Activated gamma-delta T cell treated with anti-CD3 and anti-CD28 coated beads, Interleukin-2, amount 50 U/mL, for 16 hours (primary cell): ENCODE results near the gene BRD7.

Experiments used
- DNase-seq: peaks from one replicate; pipeline ENCODE4 v3.0.0-alpha.2; 2020; ENCODE audit warnings: low read depth

Gene BRD7

GRCh38 chr16:50368410-50369132 lies at the start of gene BRD7:
BRD7 (minus strand) TSS chr16:50368988; CDS start chr16:50368774, 214 bp downstream.
- DNase-seq, result peak; percentile 63

GRCh38 chr16:50416388-50416787 lies 47.6 kb upstream of the BRD7 start:
- DNase-seq, result no peak

- no peak for DNase-seq
Measured at GRCh38 chr16:50414152-50414551, 45.4 kb upstream of the BRD7 start.

DNA sequence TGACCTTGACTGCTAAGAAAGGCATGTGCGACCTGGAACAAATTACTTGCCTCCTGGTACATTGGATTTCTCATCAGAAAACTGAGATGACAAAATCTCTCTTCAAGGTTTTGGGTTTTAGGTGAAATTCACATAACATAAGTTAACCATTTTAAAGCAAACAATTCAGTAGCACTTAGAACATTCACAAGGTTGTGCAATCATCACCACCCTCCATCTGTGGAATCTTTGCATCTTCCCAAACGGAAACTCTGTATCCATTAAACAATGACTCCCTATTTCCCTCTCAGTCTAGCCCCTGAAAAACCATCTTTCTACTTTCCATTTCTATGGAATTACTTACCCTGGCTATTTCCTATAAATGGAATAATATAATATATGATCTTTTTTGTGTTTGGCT lies 42.2 kb upstream of the BRD7 start:
- no peak for DNase-seq

DNA sequence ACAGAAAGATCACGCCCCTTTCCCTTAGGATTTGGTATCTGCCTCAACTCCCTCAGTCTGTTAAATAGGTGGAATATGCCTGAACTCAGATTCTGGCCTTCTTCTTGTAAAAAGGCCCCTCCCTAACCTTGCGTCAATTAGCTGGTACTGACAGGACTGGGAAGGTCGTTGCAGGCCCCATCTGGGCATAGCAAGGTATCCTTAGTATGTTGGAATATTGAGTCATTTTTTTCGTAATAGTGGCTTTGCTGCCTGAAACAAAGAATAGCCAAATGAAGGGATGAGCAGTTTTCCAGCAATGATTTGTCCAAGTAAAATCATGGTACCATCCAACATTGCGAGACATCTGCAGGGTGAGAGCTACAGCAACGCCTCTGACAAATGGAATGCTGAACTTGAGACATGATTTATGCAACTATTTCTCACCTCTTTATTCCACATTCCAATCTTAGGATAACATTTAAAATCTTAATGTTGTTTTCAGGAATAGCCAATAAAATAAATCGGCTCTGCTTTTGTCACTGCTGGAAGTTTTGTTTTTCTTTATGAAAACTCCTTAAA lies 39.3 kb upstream of the BRD7 start:
- no peak for DNase-seq

- DNase-seq, result no peak
Measured at GRCh38 chr16:50407351-50407750, 38.6 kb upstream of the BRD7 start.

- no peak for DNase-seq
Measured at GRCh38 chr16:50403491-50403890, 34.7 kb upstream of the BRD7 start.

DNA sequence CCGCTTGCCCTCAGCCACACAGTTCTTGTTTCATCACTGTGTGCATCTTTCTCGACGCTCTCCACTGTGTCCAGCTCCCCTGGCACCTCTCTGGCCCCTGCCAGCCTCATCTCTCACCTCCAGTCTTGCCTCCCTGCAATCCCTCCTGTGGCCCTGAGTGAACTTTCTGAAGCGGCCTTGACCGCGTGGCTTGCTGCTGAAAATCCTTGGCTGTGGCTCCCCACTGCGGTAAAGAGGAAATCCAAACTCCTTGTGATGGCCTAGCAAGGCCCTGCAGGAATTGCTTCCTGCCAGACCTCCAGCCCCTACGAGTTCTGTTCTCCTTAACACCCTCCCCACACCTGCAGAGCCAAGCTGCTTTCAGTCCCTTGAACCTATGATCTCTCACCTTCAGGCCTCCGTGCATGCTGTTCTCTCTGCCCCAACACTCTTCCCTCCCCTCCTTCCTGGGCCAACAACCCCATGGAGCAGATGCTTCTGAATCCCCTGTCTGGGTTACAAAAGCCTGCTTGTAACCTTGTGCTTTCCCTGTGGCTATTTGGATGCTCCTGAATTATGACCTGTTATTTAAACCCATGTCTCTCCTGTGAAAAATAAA lies 33.6 kb upstream of the BRD7 start:
- no peak for DNase-seq

- DNase-seq, result no peak
Measured at GRCh38 chr16:50401355-50401754, 32.6 kb upstream of the BRD7 start.

GRCh38 chr16:50400967-50401348 lies 32.2 kb upstream of the BRD7 start:
- DNase-seq, result no peak

DNA sequence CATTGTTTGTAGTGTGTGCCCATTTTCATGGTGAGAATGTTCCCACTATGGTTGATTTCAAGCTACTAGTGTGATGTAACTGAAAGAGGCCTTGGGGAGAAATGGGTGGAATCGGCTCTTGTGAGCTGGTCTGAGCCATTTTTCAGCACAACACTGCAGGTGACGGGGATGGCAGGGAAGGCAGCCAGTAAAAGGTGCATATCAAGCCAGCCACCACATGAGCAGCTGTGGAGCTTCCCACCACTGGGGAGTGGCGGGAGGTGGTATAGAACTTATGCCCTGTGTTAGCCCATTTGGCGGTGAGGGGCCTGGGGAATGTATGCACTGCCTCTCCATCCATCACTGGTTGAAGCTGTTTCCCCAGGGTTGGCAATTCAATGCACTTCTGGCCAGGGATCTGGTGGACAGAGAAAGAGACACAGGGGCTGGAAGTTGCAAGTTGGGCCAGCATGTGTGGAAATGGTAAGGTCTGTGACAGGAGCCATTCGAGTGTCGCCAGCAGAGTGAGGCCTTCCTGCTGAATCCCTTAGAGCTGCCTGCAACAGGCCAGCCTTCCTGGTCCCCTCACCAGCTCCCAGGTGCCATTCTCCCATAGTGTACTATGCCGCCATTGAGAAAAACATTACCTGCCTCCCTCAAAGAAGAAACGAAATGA lies 31.7 kb upstream of the BRD7 start:
- no peak for DNase-seq

DNA sequence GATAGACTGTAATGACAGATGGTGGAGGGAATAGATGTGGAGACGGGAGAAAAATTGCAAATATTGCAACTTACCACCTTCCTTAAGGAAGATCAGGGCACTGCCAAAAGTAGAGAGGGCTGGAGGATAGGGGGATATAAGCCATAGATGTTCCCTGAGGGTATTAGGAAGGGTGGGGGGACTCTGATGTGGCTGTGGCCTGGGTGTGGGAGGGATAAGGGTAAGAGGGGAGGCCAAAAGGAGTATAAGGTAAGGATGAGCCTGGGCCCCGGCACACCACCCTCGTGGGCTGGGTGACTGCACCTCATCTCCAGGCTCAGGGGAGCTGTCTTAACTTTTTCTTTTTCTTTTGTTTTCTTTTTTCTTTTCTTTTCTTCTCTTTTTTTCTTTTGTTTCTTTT lies 30.6 kb upstream of the BRD7 start:
- no peak for DNase-seq

DNA sequence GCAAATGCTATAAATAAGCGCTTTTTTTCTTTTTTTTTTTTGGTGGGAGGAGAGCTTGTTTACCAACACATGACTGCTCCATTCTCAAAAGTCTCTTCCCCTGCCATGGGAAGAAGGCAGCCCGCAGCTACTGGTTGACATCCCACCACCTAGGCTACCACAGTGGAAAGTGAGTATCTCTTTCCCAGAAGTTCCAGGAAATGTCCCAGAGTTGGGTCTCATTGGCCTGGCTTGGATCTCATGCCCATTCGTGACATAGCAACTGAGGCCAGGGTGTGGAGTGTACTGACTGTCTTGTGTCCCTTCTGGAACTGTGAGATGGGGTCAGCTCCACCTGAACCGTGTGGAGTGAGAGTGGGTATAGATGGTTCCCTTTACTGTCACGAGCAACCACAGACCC lies 29.5 kb upstream of the BRD7 start:
- no peak for DNase-seq

- DNase-seq, result no peak
Measured at GRCh38 chr16:50396761-50397535, 28.2 kb upstream of the BRD7 start.

DNA sequence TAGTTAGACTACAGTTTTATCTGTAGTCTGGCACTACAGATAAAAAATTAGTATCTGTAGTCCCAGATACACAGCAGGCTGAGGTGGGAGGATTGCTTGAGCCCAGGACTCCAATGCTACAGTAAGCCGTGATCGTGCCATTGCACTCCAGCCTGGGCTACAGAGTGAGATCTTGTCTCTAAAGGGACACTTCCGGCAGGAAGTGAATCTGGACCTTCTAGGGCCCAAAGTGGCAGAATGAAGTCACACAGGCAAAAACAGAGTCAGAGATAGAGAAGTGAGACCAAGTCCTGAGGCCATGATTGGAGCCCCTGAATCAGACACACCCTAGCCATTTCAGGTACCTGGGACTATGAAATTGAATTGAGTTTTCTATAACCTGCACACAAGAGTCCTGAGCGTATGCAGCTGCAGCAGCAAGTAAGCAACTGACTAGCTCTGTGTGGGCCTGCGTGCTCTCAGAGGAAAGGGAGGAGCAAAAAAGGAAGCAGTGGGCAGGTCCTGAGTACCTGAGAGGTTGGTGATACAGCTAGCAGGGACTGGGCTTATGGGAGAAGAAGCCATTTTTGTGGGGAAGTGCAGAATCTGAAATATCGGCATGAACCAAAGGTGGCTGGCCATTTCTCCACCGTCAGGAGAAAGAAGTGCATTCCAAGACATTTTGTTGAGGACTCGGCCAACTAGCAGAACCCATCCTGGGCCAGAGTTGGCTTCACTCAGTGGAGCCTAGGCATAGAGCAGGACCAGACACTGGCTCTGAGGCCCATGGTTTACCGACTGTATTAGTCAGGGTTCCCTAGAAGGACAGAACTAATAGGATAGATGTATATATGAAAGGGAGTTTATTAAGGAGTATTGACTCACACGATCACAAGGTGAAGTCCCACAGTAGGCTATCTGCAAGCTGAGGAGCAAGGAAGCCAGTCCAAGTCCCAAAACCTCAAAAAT lies 27.2 kb upstream of the BRD7 start:
- DNase-seq, result no peak

DNA sequence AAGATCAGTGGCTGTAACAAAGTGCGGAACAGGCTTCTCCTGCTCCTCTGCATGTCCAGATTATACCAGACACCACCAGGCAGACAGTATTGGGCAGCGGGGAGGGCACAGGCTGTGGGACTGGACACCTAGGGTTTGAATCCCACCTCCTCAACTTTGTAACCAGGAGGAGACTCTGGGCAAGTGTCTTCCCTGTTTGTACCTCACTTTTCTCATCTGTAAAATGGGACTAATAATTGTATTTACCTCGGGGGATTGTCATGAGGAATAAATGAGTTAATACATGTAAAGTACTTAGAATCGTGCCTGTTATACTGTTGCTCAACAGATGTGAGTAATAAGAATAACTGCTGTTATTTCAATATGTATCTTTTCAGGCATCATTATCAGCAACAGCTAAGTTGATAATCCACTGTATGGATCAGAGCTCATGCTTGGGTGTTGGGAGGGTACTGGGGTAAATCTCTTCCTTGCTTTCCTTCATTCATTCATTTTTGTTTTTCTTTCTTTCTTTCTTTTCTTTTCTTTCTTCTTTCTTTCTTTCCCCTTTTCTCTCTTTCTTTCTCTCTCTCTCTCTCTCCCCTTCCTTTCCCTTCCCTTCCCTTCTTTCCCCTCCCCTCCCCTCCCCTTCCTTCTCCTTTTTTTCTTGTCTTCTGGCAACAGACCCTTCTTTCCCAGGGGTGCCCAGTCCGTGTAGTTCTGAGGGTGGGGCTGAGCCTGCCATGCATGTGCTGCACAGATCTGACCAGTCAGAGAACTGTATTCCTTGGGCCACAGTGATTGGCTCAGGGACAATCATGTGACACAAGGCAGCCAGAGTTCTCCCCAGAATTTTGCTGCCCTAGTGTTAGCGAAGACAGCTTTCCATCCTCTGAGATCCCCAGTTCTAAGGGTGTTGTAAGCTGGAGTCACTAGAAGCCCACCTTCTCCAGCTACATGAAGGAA lies 25.3 kb upstream of the BRD7 start:
- DNase-seq, result no peak

DNA sequence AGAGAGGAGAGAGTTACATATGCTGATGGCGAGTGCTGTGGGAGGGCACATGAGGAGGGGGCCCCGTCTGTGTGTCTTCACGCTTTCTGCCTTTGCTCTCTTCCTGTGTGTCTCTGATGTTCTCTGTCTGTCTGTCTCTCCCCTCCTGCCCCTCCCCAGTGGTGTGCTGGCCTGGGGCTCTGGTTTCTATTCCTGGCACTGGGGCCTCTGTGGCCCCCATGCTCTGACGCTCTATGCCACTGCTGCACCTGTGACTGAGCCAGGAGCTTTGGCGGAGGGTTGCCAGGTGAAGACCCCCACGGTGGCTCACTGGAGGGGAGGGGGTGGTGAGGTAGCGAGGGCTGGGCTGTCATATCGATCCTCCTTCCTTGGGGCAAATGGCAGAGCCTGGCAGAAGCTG lies 24.6 kb upstream of the BRD7 start:
- DNase-seq, result no peak

DNA sequence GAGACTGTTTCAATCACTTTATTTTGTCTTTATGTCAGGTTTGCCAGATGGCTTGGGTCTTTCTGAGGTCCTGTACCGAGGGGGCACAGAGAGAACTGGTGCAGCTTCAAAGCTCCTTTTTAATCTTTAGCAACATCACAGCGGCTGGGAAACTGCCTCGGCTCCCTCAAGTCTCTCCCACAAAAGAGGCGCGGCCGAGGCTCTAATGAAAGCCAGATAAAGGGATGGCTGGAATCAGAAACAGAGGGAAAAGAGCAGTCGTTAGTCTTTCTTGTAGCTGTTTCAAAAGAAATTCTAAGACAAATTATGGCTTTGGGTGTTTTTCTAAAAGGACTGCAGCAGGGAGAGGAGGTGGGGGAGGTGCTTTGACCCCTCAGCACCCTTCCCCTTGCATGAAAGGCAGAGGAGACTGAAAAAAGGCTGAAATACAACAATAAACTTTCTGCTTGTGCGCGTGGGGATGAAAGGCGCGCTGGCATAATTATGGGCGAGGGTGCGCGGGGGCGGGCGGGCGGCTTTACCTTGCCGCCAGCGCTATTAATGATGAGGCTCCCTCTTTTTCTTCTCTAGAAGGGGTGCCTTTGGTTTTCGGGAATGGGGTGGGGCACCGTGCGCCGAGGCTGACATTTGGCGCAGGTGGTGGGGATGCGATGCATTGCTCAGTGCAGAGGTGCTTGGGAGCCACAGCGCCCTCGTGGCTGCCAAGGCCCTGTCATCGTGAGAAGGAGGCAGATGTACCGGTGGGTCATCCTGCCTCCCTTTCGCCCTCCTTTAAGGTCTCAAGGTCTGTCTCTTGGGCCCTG lies 22.3 kb upstream of the BRD7 start:
- DNase-seq, result no peak

GRCh38 chr16:50390371-50390771 lies 21.6 kb upstream of the BRD7 start:
- no peak for DNase-seq
